Measurements from ENCODE around the gene CREBBP.
"Not testable (repeated sequence)": the region's sequence is repeated elsewhere in the genome, so short reads cannot be mapped to it uniquely, and the experiment has no call there.

- not testable (repeated sequence) for TF ChIP-seq POLR2A (IDR thresholded peaks at IDR 0.05; ENCODE audit: low read length); GATA1 (IDR thresholded peaks at IDR 0.05; ENCODE audit: low read depth, low read length)
These were observed 31.2 kb upstream of the CREBBP start for GRCh38 chr16:3911741-3912140.

All from erythroblast (primary cell).